IMR-90 (cell line): Measurements from ENCODE around the gene ZNF407. TPM values are rescaled to one million over a fixed set of nuclear protein-coding genes. Genes with fewer than 3 reads are reported as not detected.

ENCODE experiments used
- ATAC-seq: fragments of 200-7000 bp; cut with Tn5 transposase; 2 replicates; pipeline ENCODE4 v1.9.1; 2020; ENCODE audit warnings: low read depth, mild to moderate bottlenecking, moderate library complexity
- BruUV-seq: library from RNA; stranded (reverse); fragments of 400-500 nt; replicated peaks from 2 replicates; lab custom pipeline; 2021; lab: Mats Ljungman, UMichigan
- CTCF ChIA-PET: fragments of 300-600 bp; formaldehyde crosslinking; extraction: SDS; loops from one replicate; lab custom pipeline; 2021; ENCODE audit warnings: antibody characterized with exemption; lab: Yijun Ruan, JAX
- POLR2A ChIA-PET: fragments of 300-600 bp; sonication (Branson Sonifier 250); formaldehyde crosslinking; loops from one replicate; lab custom pipeline; 2022; ENCODE audit warnings: antibody characterized with exemption; ENCODE audit not compliant: unreplicated experiment; lab: Charles Lee
- DNase-seq: peaks from one replicate; pipeline ENCODE4 v3.0.0; 2013
- H2AFZ ChIP-seq: replicated peaks from 2 replicates; pipeline ENCODE3; 2013; ENCODE audit warnings: low read length, mild to moderate bottlenecking; ENCODE audit not compliant: poor library complexity
- H2AK5ac ChIP-seq: 2 replicates; pipeline ENCODE4 v1.6.1; 2013; ENCODE audit warnings: low read depth, low read length, inconsistent platforms
- H2AK9ac ChIP-seq: replicated peaks from 2 replicates; pipeline ENCODE3; 2013; ENCODE audit warnings: mild to moderate bottlenecking, low read depth, low read length, moderate library complexity; ENCODE audit not compliant: poor library complexity
- H2BK120ac ChIP-seq: 2 replicates; pipeline ENCODE4 v1.6.1; 2013; ENCODE audit warnings: low read depth, low read length, inconsistent platforms
- H2BK15ac ChIP-seq: 3 replicates; pipeline ENCODE4 v1.6.1; 2013; ENCODE audit warnings: low read depth, low read length, inconsistent platforms
- H2BK20ac ChIP-seq: 2 replicates; pipeline ENCODE4 v1.6.1; 2013; ENCODE audit warnings: low read depth, mild to moderate bottlenecking, inconsistent platforms, low read length, moderate library complexity
- H2BK5ac ChIP-seq: 2 replicates; pipeline ENCODE4 v1.6.1; 2013; ENCODE audit warnings: mild to moderate bottlenecking, low read depth, low read length, inconsistent platforms; ENCODE audit not compliant: poor library complexity, severe bottlenecking
- H3K14ac ChIP-seq: replicated peaks from 2 replicates; pipeline ENCODE4 v1.6.1; 2013; ENCODE audit warnings: low read depth, low read length, inconsistent platforms
- H3K18ac ChIP-seq: 2 replicates; pipeline ENCODE4 v1.6.1; 2013; ENCODE audit warnings: low read depth, low read length, control low read depth
- H3K23ac ChIP-seq: 2 replicates; pipeline ENCODE4 v1.6.1; 2013; ENCODE audit warnings: low read depth, low read length, inconsistent platforms
- H3K27ac ChIP-seq: 2 replicates; pipeline ENCODE4 v1.5.1; 2013; ENCODE audit warnings: mild to moderate bottlenecking, control low read depth, low read length; ENCODE audit not compliant: insufficient read depth
- H3K27me3 ChIP-seq: 2 replicates; pipeline ENCODE4 v1.6.1; 2013; ENCODE audit warnings: low read length; ENCODE audit not compliant: control insufficient read depth, insufficient read depth
- H3K36me3 ChIP-seq: 2 replicates; pipeline ENCODE4 v1.6.1; 2013; ENCODE audit warnings: low read length, mixed read lengths; ENCODE audit not compliant: control insufficient read depth, insufficient read depth
- H3K4ac ChIP-seq: 2 replicates; pipeline ENCODE4 v1.6.1; 2013; ENCODE audit warnings: low read depth, low read length, inconsistent platforms
- H3K4me1 ChIP-seq: 2 replicates; pipeline ENCODE4 v1.6.1; 2013; ENCODE audit warnings: low read length, mixed read lengths; ENCODE audit not compliant: control insufficient read depth, insufficient read depth
- H3K4me2 ChIP-seq: 2 replicates; pipeline ENCODE4 v1.6.1; 2013; ENCODE audit warnings: low read depth, mild to moderate bottlenecking, control low read depth, low read length, moderate library complexity
- H3K4me3 ChIP-seq: 2 replicates; pipeline ENCODE4 v1.5.1; 2013; ENCODE audit warnings: low read depth, mild to moderate bottlenecking, control low read depth, low read length, moderate library complexity; ENCODE audit not compliant: insufficient read depth
- H3K56ac ChIP-seq: 2 replicates; pipeline ENCODE4 v1.6.1; 2013; ENCODE audit warnings: low read length, inconsistent platforms; ENCODE audit not compliant: insufficient read depth; ENCODE audit errors: extremely low read depth
- H3K79me1 ChIP-seq, 2 experiments: 2 replicates each; pipeline ENCODE4 v1.6.1; 2013; ENCODE audit warnings: low read length in 2 of 2, inconsistent platforms in 1 of 2, low read depth in 1 of 2
- H3K9ac ChIP-seq: 2 replicates; pipeline ENCODE4 v1.6.1; 2013; ENCODE audit warnings: low read depth, low read length, control low read depth
- H3K9me1 ChIP-seq: 2 replicates; pipeline ENCODE4 v1.6.1; 2013; ENCODE audit warnings: low read length, inconsistent platforms; ENCODE audit not compliant: insufficient read depth
- H3K9me3 ChIP-seq: 2 replicates; pipeline ENCODE4 v1.6.1; 2013; ENCODE audit warnings: low read length; ENCODE audit not compliant: control insufficient read depth, insufficient read depth
- H4K20me1 ChIP-seq: 2 replicates; pipeline ENCODE4 v1.6.1; 2013; ENCODE audit warnings: low read length, inconsistent platforms; ENCODE audit not compliant: insufficient read depth
- H4K5ac ChIP-seq: 2 replicates; pipeline ENCODE4 v1.6.1; 2013; ENCODE audit warnings: mild to moderate bottlenecking, low read depth, low read length, control low read depth
- H4K8ac ChIP-seq, 2 experiments: 2 replicates each; pipeline ENCODE4 v1.6.1; 2013; ENCODE audit warnings: low read depth in 2 of 2, low read length in 2 of 2, control low read depth in 1 of 2, inconsistent platforms in 1 of 2
- H4K91ac ChIP-seq: 2 replicates; pipeline ENCODE4 v1.6.1; 2013; ENCODE audit warnings: low read depth, low read length, inconsistent platforms; ENCODE audit not compliant: insufficient read depth
- BHLHE40 ChIP-seq: fragments of 150-350 bp; IDR thresholded peaks from 2 replicates; pipeline ENCODE4 v1.6.1; 2016; ENCODE audit warnings: mild to moderate bottlenecking, low read depth, low read length
- CEBPB ChIP-seq: IDR thresholded peaks from 2 replicates; pipeline ENCODE4 v1.6.1; 2012; ENCODE audit warnings: low read depth, low read length, improper control_type of control experiment
- CHD1 ChIP-seq: IDR thresholded peaks from 2 replicates; pipeline ENCODE4 v1.6.1; 2012; ENCODE audit warnings: low read depth, low read length, improper control_type of control experiment
- FOS ChIP-seq: fragments of 150-350 bp; IDR thresholded peaks from 2 replicates; pipeline ENCODE4 v1.6.1; 2016; ENCODE audit warnings: low read depth, low read length
- MAFK ChIP-seq: IDR thresholded peaks from 2 replicates; pipeline ENCODE4 v1.6.1; 2012; ENCODE audit warnings: low read depth, low read length, improper control_type of control experiment
- MAZ ChIP-seq: IDR thresholded peaks from 2 replicates; pipeline ENCODE4 v1.6.1; 2012; ENCODE audit warnings: low read depth, mild to moderate bottlenecking, low read length, improper control_type of control experiment, moderate library complexity, borderline replicate concordance
- MXI1 ChIP-seq: IDR thresholded peaks from 2 replicates; pipeline ENCODE4 v1.6.1; 2012; ENCODE audit warnings: low read depth, mild to moderate bottlenecking, low read length, moderate library complexity, borderline replicate concordance
- NFE2L2 ChIP-seq: fragments of 150-350 bp; IDR thresholded peaks from 2 replicates; pipeline ENCODE4 v1.6.1; 2016; ENCODE audit warnings: low read depth, mild to moderate bottlenecking, low read length
- POLR2A ChIP-seq: IDR thresholded peaks from 2 replicates; pipeline ENCODE4 v1.6.1; 2012; ENCODE audit warnings: mild to moderate bottlenecking, low read depth, low read length
- RAD21 ChIP-seq: IDR thresholded peaks from 2 replicates; pipeline ENCODE4 v1.6.1; 2012; ENCODE audit warnings: low read length, improper control_type of control experiment
- RCOR1 ChIP-seq: IDR thresholded peaks from 2 replicates; pipeline ENCODE4 v1.6.1; 2012; ENCODE audit warnings: mild to moderate bottlenecking, low read length, improper control_type of control experiment; ENCODE audit not compliant: insufficient replicate concordance
- RFX5 ChIP-seq: IDR thresholded peaks from 2 replicates; pipeline ENCODE4 v1.8.0; 2012; ENCODE audit warnings: low read depth, mild to moderate bottlenecking, low read length, moderate library complexity
- SMC3 ChIP-seq: fragments of 150-350 bp; IDR thresholded peaks from 2 replicates; pipeline ENCODE4 v1.6.1; 2016; ENCODE audit warnings: low read depth, mild to moderate bottlenecking, antibody characterized with exemption, low read length, moderate library complexity
- USF2 ChIP-seq: fragments of 150-350 bp; IDR thresholded peaks from 2 replicates; pipeline ENCODE4 v1.6.1; 2017; ENCODE audit warnings: mild to moderate bottlenecking, antibody characterized with exemption, low read length, low read depth
- WGBS, 2 experiments: methylation state at CpG; one replicate each; pipeline versions ENCODE4 v1.1.5 to v1.1.7; 2013; ENCODE audit warnings: missing lambda C conversion rate in 2 of 2; ENCODE audit not compliant: insufficient read length in 1 of 2; ENCODE audit errors: extremely low coverage in 2 of 2; 5-methylcytosine and 5-hydroxymethylcytosine counted together
- dilution Hi-C: fragments of 300-500 bp; cut with HindIII; formaldehyde crosslinking; loops from one replicate; pipeline ENCODE4 v1.14.3; 2018; ENCODE audit warnings: low sequenced_read_pairs; ENCODE audit not compliant: unreplicated experiment
- in situ Hi-C: fragments of 300-500 bp; cut with MboI; formaldehyde crosslinking; loops from 3 replicates; pipeline ENCODE4 v1.14.3; 2019; ENCODE audit warnings: low sequenced_read_pairs, inconsistent platforms, mixed read lengths
- intact Hi-C: fragments of 100-400 bp; cut with micrococcal nuclease; formaldehyde crosslinking; loops from 2 replicates; pipeline ENCODE4 v1.10.0; 2022
- polyA plus RNA-seq, 3 experiments: library from polyadenylated mRNA; depleted of rRNA; stranded (reverse); fragments of >200 nt; gene quantifications; 2 replicates each; pipeline ENCODE4 v1.2.3, GENCODE V29; 2012; ENCODE audit warnings: low replicate concordance in 1 of 3
- total RNA-seq: library from RNA; depleted of rRNA; stranded (reverse); fragments of >200 nt; gene quantifications from 2 replicates; pipeline ENCODE4 v1.2.3, GENCODE V29; 2012
- TF ChIP-seq, protein P1 (sequence below): conservative IDR thresholded peaks from 2 replicates; pipeline ENCODE4 v1.5.1; 2012; ENCODE audit warnings: mild to moderate bottlenecking, low read depth, low read length, improper control_type of control experiment
- TF ChIP-seq, protein P2 (sequence below): fragments of 150-350 bp; IDR thresholded peaks from 2 replicates; pipeline ENCODE4 v1.6.1; 2016; ENCODE audit warnings: low read depth, mild to moderate bottlenecking, low read length, moderate library complexity, borderline replicate concordance

Gene ZNF407
- total and polyA plus RNA-seq, 2 of the 4 experiments (the other 2 are of a cell fraction): 3.1 to 20.1 TPM

DNA sequence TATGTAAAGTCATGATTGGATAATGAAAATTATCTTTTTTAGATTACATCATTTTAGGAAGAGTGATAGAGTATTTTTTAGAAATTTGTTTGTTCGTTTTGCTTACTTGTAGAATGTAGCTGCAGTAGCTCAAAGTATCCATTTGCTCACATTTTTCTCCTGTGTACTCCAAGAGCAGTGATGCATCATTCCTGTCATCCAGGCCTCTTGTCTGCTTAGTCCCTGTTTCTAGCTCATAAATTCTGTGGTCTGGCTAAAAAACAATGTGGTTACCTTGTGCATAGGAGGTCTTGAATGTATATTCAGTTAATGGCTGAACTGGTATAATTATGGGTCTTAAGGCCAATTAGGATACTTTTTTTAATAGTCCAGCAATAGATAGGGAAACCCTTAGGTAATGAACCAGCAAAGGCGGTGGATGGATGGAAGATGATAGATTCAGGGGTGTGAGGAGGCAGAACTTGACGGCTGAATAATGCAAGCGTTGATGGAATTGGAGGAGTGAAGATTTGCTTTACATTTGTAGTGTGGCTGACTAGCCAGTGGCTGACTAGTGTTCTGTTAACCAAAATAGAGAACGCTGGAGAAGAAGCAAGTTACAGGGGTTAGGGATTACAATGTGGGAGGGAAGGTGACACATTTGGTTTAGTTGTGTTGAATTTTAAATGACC, 145.0 kb downstream of the ZNF407 start:
- no peak for TF ChIP-seq RCOR1
- no peak for TF ChIP-seq SMC3
- no peak for TF ChIP-seq POLR2A
- no peak for TF ChIP-seq USF2
- no peak for TF ChIP-seq BHLHE40
- TF ChIP-seq NFE2L2: no peak
- no peak for TF ChIP-seq MAFK
- TF ChIP-seq, protein P1, sequence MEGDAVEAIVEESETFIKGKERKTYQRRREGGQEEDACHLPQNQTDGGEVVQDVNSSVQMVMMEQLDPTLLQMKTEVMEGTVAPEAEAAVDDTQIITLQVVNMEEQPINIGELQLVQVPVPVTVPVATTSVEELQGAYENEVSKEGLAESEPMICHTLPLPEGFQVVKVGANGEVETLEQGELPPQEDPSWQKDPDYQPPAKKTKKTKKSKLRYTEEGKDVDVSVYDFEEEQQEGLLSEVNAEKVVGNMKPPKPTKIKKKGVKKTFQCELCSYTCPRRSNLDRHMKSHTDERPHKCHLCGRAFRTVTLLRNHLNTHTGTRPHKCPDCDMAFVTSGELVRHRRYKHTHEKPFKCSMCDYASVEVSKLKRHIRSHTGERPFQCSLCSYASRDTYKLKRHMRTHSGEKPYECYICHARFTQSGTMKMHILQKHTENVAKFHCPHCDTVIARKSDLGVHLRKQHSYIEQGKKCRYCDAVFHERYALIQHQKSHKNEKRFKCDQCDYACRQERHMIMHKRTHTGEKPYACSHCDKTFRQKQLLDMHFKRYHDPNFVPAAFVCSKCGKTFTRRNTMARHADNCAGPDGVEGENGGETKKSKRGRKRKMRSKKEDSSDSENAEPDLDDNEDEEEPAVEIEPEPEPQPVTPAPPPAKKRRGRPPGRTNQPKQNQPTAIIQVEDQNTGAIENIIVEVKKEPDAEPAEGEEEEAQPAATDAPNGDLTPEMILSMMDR: no peak
- TF ChIP-seq MXI1: no peak
- no peak for TF ChIP-seq RAD21
- TF ChIP-seq, protein P2, sequence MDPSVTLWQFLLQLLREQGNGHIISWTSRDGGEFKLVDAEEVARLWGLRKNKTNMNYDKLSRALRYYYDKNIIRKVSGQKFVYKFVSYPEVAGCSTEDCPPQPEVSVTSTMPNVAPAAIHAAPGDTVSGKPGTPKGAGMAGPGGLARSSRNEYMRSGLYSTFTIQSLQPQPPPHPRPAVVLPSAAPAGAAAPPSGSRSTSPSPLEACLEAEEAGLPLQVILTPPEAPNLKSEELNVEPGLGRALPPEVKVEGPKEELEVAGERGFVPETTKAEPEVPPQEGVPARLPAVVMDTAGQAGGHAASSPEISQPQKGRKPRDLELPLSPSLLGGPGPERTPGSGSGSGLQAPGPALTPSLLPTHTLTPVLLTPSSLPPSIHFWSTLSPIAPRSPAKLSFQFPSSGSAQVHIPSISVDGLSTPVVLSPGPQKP: no peak
- TF ChIP-seq CEBPB: no peak
- no peak for TF ChIP-seq CHD1
- no peak for TF ChIP-seq FOS
- no peak for TF ChIP-seq RFX5
- no peak for TF ChIP-seq MAZ
- no peak overlapping the region for H2BK5ac ChIP-seq
- ATAC-seq (no peak), DNase-seq (peak; percentile 56)
- BruUV-seq: no TSS peak
- no peaks in the 10 kb centered on the region for H3K9me3 ChIP-seq
- WGBS, 2 experiments: 90% methylated on average over 3 of the region's 5 CpGs; no CpG with 5 or more reads in 1 of the 2 experiments
- H3K4me2 ChIP-seq: no peak overlapping the region
- no peaks in the 10 kb centered on the region for H4K20me1 ChIP-seq
- CTCF ChIA-PET: no interaction called here
- POLR2A ChIA-PET: no interaction called here
- H2AK5ac ChIP-seq: no peak overlapping the region
- no peak overlapping the region for H2BK120ac ChIP-seq
- no peak overlapping the region for H2AFZ ChIP-seq
- H2BK20ac ChIP-seq: no peak overlapping the region
- H3K79me1 ChIP-seq: peaks cover 6 to 15% of the 10 kb centered on the region in 2 experiments; a peak in 3 of 4 replicates
- H4K91ac ChIP-seq: no peak overlapping the region
- in situ Hi-C loops: no loop called here
- H3K9me1 ChIP-seq: peaks cover 5% of the 10 kb centered on the region; the same call in 1 of the 2 replicates
- H3K27me3 ChIP-seq: no peaks in the 10 kb centered on the region
- no peak overlapping the region for H3K23ac ChIP-seq
- no peak overlapping the region for H4K5ac ChIP-seq
- no peak overlapping the region for H3K4me3 ChIP-seq
- no peak overlapping the region for H4K8ac ChIP-seq
- H3K18ac ChIP-seq: no peak overlapping the region
- no peak overlapping the region for H3K27ac ChIP-seq
- no peak overlapping the region for H3K14ac ChIP-seq
- H3K9ac ChIP-seq: no peak overlapping the region
- dilution Hi-C loops: no loop called here
- H3K56ac ChIP-seq: no peak overlapping the region
- peak overlapping the region; percentile 43; the same call in 1 of the 2 replicates for H3K4ac ChIP-seq
- intact Hi-C loops: no loop called here
- no peaks in the 10 kb centered on the region for H3K36me3 ChIP-seq
- H3K4me1 ChIP-seq: peaks cover 3% of the 10 kb centered on the region; the same call in 1 of the 2 replicates
- H2BK15ac ChIP-seq: no peak overlapping the region
- no peak overlapping the region for H2AK9ac ChIP-seq
